Measurements from ENCODE around the gene MCM9. TPM values are rescaled to one million over a fixed set of nuclear protein-coding genes. Genes with fewer than 3 reads are reported as not detected.
A peak's percentile ranks its signal among the peaks of the same experiment; 100 is the strongest.
"Not testable (repeated sequence)": the region's sequence is repeated elsewhere in the genome, so short reads cannot be mapped to it uniquely, and the experiment has no call there.

Gene MCM9
- total and polyA plus RNA-seq, 8 donors = 0.29 to 85.7 (median 8.2) TPM

- no peak for DNase-seq
- Histone ChIP-seq H3K4me3 (no peak overlapping the region), H3K27ac (no peak overlapping the region), H3K36me3 (no peaks in the 10 kb centered on the region), H3K27me3 (no peaks in the 10 kb centered on the region), H3K4me1 (peaks cover 0 to 10% (median 0%) of the 10 kb centered on the region in 4 donors), H3K9me3 (no peaks in the 10 kb centered on the region)
- intact Hi-C loops (cut with DNase I; ENCODE audit: low total_unique reads) = loop anchor here (10.0 kb wide), 1 partner anchor 126 kb away; no protein-coding TSS in a partner anchor
- TF ChIP-seq POLR2A (IDR thresholded peaks at IDR 0.05) (no peak), CTCF (IDR thresholded peaks at IDR 0.05) (no peak), POLR2AphosphoS5 (IDR thresholded peaks at IDR 0.05) (no peak), EP300 (IDR thresholded peaks at IDR 0.05) (no peak)
- WGBS, 5 donors = 36 to 80% (median 46%) methylated on average over 2 of the region's 2 CpGs
Observed at GRCh38 chr6:118770835-118771234, 164.1 kb downstream of the MCM9 start.

GRCh38 chr6:118770112-118770788 lies 164.7 kb downstream of the MCM9 start:
- Histone ChIP-seq H3K4me1 (peaks cover 0 to 10% (median 0%) of the 10 kb centered on the region in 4 donors), H3K36me3 (no peaks in the 10 kb centered on the region), H3K27ac (no peak overlapping the region), H3K27me3 (no peaks in the 10 kb centered on the region), H3K9me3 (no peaks in the 10 kb centered on the region), H3K4me3 (no peak overlapping the region)
- TF ChIP-seq CTCF (IDR thresholded peaks at IDR 0.05) (no peak), POLR2AphosphoS5 (IDR thresholded peaks at IDR 0.05) (no peak), POLR2A (IDR thresholded peaks at IDR 0.05) (no peak), EP300 (IDR thresholded peaks at IDR 0.05) (no peak)
- 91 to 97% (median 93%) methylated on average over 2 of the region's 2 CpGs for WGBS, 5 donors
- DNase-seq = no peak
- intact Hi-C loops (cut with DNase I; ENCODE audit: low total_unique reads) = loop anchor here (10.0 kb wide), 1 partner anchor 125 kb away; no protein-coding TSS in a partner anchor

- H3K27ac ChIP-seq = peak overlapping the region in 3 of 5 donors; percentile 3 to 69 (median 10)
- WGBS, 5 donors = 42 to 70% (median 62%) methylated on average over 3 of the region's 3 CpGs
Observed at GRCh38 chr6:118768904-118769325, 166.0 kb downstream of the MCM9 start.

GRCh38 chr6:118768441-118768840 lies 166.5 kb downstream of the MCM9 start:
- Histone ChIP-seq H3K27ac (peak overlapping the region in 3 of 5 donors; percentile 3 to 69 (median 10)), H3K36me3 (no peaks in the 10 kb centered on the region), H3K27me3 (no peaks in the 10 kb centered on the region), H3K4me1 (peaks cover 0 to 10% (median 0%) of the 10 kb centered on the region in 4 donors), H3K4me3 (no peak overlapping the region), H3K9me3 (no peaks in the 10 kb centered on the region)
- TF ChIP-seq POLR2A (IDR thresholded peaks at IDR 0.05) (no peak), CTCF (IDR thresholded peaks at IDR 0.05) (no peak), EP300 (IDR thresholded peaks at IDR 0.05) (no peak), POLR2AphosphoS5 (IDR thresholded peaks at IDR 0.05) (no peak)
- 75 to 96% (median 89%) methylated on average over 3 of the region's 3 CpGs for WGBS, 5 donors
- no peak for DNase-seq
- intact Hi-C loops (cut with DNase I; ENCODE audit: low total_unique reads) = no loop called here

More at GRCh38 chr6:118768904-118769325, 166.0 kb downstream of the MCM9 start:
- intact Hi-C loops (cut with DNase I; ENCODE audit: low total_unique reads) = no loop called here
- Histone ChIP-seq H3K27me3 (no peaks in the 10 kb centered on the region), H3K4me3 (no peak overlapping the region), H3K9me3 (no peaks in the 10 kb centered on the region), H3K4me1 (peaks cover 0 to 10% (median 0%) of the 10 kb centered on the region in 4 donors), H3K36me3 (no peaks in the 10 kb centered on the region)
- TF ChIP-seq POLR2A (IDR thresholded peaks at IDR 0.05) (no peak), CTCF (IDR thresholded peaks at IDR 0.05) (no peak), POLR2AphosphoS5 (IDR thresholded peaks at IDR 0.05) (no peak), EP300 (IDR thresholded peaks at IDR 0.05) (no peak)
- DNase-seq = peak in 1 of 2 donors; percentile 59

GRCh38 chr6:118765316-118765715 lies 169.6 kb downstream of the MCM9 start:
- intact Hi-C loops (cut with DNase I; ENCODE audit: low total_unique reads); H3K9me3 ChIP-seq; H3K36me3 ChIP-seq; H3K27me3 ChIP-seq; H3K27ac ChIP-seq; DNase-seq; H3K4me1 ChIP-seq; H3K4me3 ChIP-seq: not testable (repeated sequence)
- 87 to 95% (median 91%) methylated on average over 2 of the region's 2 CpGs for WGBS, 5 donors
